Kidney tubule cell (primary cell): ENCODE results near the gene APBB2.

Experiments used
- DNase-seq: peaks from one replicate; pipeline ENCODE4 v3.0.0-alpha.2; 2018; ENCODE audit warnings: low spot score

APBB2 gene

GRCh38 chr4:40976343-40976742 is 238.0 kb downstream of the APBB2 start:
- DNase-seq, result peak; percentile 66

- no peak for DNase-seq
Observed at GRCh38 chr4:40972722-40973121, 241.6 kb downstream of the APBB2 start.

- no peak for DNase-seq
Observed at GRCh38 chr4:40971338-40971737, 243.0 kb downstream of the APBB2 start.

GRCh38 chr4:40969501-40969900 is 244.8 kb downstream of the APBB2 start:
- DNase-seq, result no peak

GRCh38 chr4:40967550-40967949 is 246.8 kb downstream of the APBB2 start:
- no peak for DNase-seq

GRCh38 chr4:40966091-40966490 is 248.3 kb downstream of the APBB2 start:
- no peak for DNase-seq

- peak; percentile 37 for DNase-seq
Observed at GRCh38 chr4:40963897-40964478, 250.4 kb downstream of the APBB2 start.

- DNase-seq, result no peak
Observed at GRCh38 chr4:40962551-40963180, 251.7 kb downstream of the APBB2 start.

GRCh38 chr4:40960941-40961340 is 253.4 kb downstream of the APBB2 start:
- DNase-seq, result no peak

GRCh38 chr4:40957281-40957680 is 257.1 kb downstream of the APBB2 start:
- DNase-seq, result no peak

GRCh38 chr4:40956721-40957255 is 257.6 kb downstream of the APBB2 start:
- DNase-seq, result no peak

- DNase-seq, result no peak
Observed at GRCh38 chr4:40954088-40954668, 260.2 kb downstream of the APBB2 start.

- no peak for DNase-seq
Observed at GRCh38 chr4:40953283-40954087, 260.9 kb downstream of the APBB2 start.

GRCh38 chr4:40952672-40953071 is 261.7 kb downstream of the APBB2 start:
- DNase-seq, result no peak

- DNase-seq, result no peak
Observed at GRCh38 chr4:40952217-40952616, 262.1 kb downstream of the APBB2 start.

- DNase-seq, result no peak
Observed at GRCh38 chr4:40951026-40951425, 263.3 kb downstream of the APBB2 start.

GRCh38 chr4:40949358-40950100 is 264.8 kb downstream of the APBB2 start:
- DNase-seq, result no peak

- DNase-seq, result no peak
Observed at GRCh38 chr4:40948014-40948413, 266.3 kb downstream of the APBB2 start.

- DNase-seq, result no peak
Observed at GRCh38 chr4:40946652-40947051, 267.7 kb downstream of the APBB2 start.

- no peak for DNase-seq
Observed at GRCh38 chr4:40940756-40941155, 273.6 kb downstream of the APBB2 start.

- DNase-seq, result no peak
Observed at GRCh38 chr4:40940317-40940741, 274.0 kb downstream of the APBB2 start.

- DNase-seq, result no peak
Observed at GRCh38 chr4:40939856-40940255, 274.5 kb downstream of the APBB2 start.
